Hepatocyte (in vitro differentiated cells): ENCODE data around the gene TFF1. TPM values are rescaled to one million over a fixed set of nuclear protein-coding genes. Genes with fewer than 3 reads are reported as not detected.

Source experiments
- DNase-seq: peaks from one replicate; pipeline ENCODE4 v3.0.0-alpha.2; 2016; ENCODE audit warnings: low spot score
- H2AFZ ChIP-seq: fragments of 200-600 bp; sonication (generic); 2 replicates; pipeline ENCODE4 v1.6.0; 2016; ENCODE audit warnings: antibody characterized with exemption, mild to moderate bottlenecking
- H3K27ac ChIP-seq: fragments of 200-600 bp; sonication (generic); 2 replicates; pipeline ENCODE4 v1.5.1; 2016; ENCODE audit warnings: mild to moderate bottlenecking
- H3K27me3 ChIP-seq: fragments of 200-600 bp; sonication (generic); 2 replicates; pipeline ENCODE4 v1.6.1; 2016
- H3K36me3 ChIP-seq: fragments of 200-600 bp; sonication (generic); replicated peaks from 2 replicates; pipeline ENCODE4 v1.5.1; 2016; ENCODE audit warnings: low read depth; ENCODE audit not compliant: insufficient read depth
- H3K4me1 ChIP-seq: fragments of 200-600 bp; sonication (generic); 2 replicates; pipeline ENCODE4 v1.5.1; 2016; ENCODE audit warnings: mild to moderate bottlenecking, moderate library complexity; ENCODE audit not compliant: insufficient read depth
- H3K4me2 ChIP-seq: fragments of 200-600 bp; sonication (generic); 2 replicates; pipeline ENCODE4 v1.6.0; 2016
- H3K4me3 ChIP-seq: fragments of 200-600 bp; sonication (generic); 2 replicates; pipeline ENCODE4 v1.5.1; 2016; ENCODE audit warnings: mild to moderate bottlenecking
- H3K79me2 ChIP-seq: fragments of 200-600 bp; sonication (generic); 2 replicates; pipeline ENCODE4 v1.6.0; 2017; ENCODE audit warnings: mild to moderate bottlenecking
- H3K9me2 ChIP-seq: fragments of 200-600 bp; sonication (generic); replicated peaks from 2 replicates; pipeline ENCODE4 v1.6.0; 2017; ENCODE audit warnings: mild to moderate bottlenecking; ENCODE audit not compliant: insufficient read depth
- H3K9me3 ChIP-seq: fragments of 200-600 bp; sonication (generic); 2 replicates; pipeline ENCODE4 v1.5.1; 2016; ENCODE audit warnings: low read depth, mild to moderate bottlenecking
- H4K20me1 ChIP-seq: fragments of 200-600 bp; sonication (generic); 2 replicates; pipeline ENCODE4 v1.6.0; 2016; ENCODE audit warnings: mild to moderate bottlenecking; ENCODE audit not compliant: insufficient read depth, poor library complexity, severe bottlenecking
- CTCF ChIP-seq: fragments of 200-600 bp; sonication (generic); IDR thresholded peaks from 2 replicates; pipeline ENCODE4 v1.5.1; 2016; ENCODE audit warnings: antibody characterized with exemption, mild to moderate bottlenecking; ENCODE audit not compliant: poor library complexity
- EZH2 ChIP-seq: fragments of 200-600 bp; sonication (generic); IDR thresholded peaks from 2 replicates; pipeline ENCODE4 v1.6.1; 2016; ENCODE audit warnings: antibody characterized with exemption, mild to moderate bottlenecking, borderline replicate concordance
- EZH2phosphoT487 ChIP-seq: fragments of 200-600 bp; sonication (generic); IDR thresholded peaks from one replicate; pipeline ENCODE4 v1.6.1; 2018; ENCODE audit warnings: antibody characterized with exemption, mild to moderate bottlenecking, low read depth, moderate library complexity; ENCODE audit not compliant: unreplicated experiment, severe bottlenecking
- WGBS: methylation state at CpG from one replicate; pipeline ENCODE4 v1.1.6; 2016; ENCODE audit warnings: low lambda C conversion rate; ENCODE audit errors: missing lambda C conversion rate; 5-methylcytosine and 5-hydroxymethylcytosine counted together
- polyA plus RNA-seq: library from polyadenylated mRNA; unstranded; fragments of >200 nt; fragmentation: Nextera tagmentation; extraction: Ambion mirVana; gene quantifications from 2 replicates; pipeline ENCODE4 v1.2.1, GENCODE V29; 2016
- total RNA-seq: library from RNA; depleted of rRNA; stranded (reverse); fragments of >200 nt; gene quantifications from 2 replicates; pipeline ENCODE4 v1.2.3, GENCODE V29; 2014

The TFF1 gene
- total and polyA plus RNA-seq, 2 experiments from 2014 or later, result 57.4 to 140 TPM

- WGBS, result 93% methylated on average over 12 of the region's 12 CpGs
- no peaks in the 10 kb centered on the region for H3K9me2 ChIP-seq
- no peak overlapping the region for H3K4me2 ChIP-seq
- H3K27ac ChIP-seq, result no peak overlapping the region
- no peaks in the 10 kb centered on the region for H3K4me1 ChIP-seq
- no peaks in the 10 kb centered on the region for H3K9me3 ChIP-seq
- H3K79me2 ChIP-seq, result no peaks in the 10 kb centered on the region
- no peak for DNase-seq
- H3K36me3 ChIP-seq, result no peaks in the 10 kb centered on the region
- no peak for TF ChIP-seq CTCF
- TF ChIP-seq EZH2phosphoT487, result no peak
- no peak for TF ChIP-seq EZH2
- no peak overlapping the region for H2AFZ ChIP-seq
- H3K4me3 ChIP-seq, result no peak overlapping the region
- no peaks in the 10 kb centered on the region for H3K27me3 ChIP-seq
- H4K20me1 ChIP-seq, result no peaks in the 10 kb centered on the region
Measured at GRCh38 chr21:42358261-42358660, 8.1 kb downstream of the TFF1 start.

- Histone ChIP-seq H3K4me3 (no peak overlapping the region), H3K36me3 (no peaks in the 10 kb centered on the region), H3K79me2 (no peaks in the 10 kb centered on the region), H4K20me1 (no peaks in the 10 kb centered on the region), H3K9me2 (no peaks in the 10 kb centered on the region), H2AFZ (no peak overlapping the region), H3K4me1 (no peaks in the 10 kb centered on the region), H3K9me3 (no peaks in the 10 kb centered on the region), H3K4me2 (no peak overlapping the region), H3K27me3 (no peaks in the 10 kb centered on the region), H3K27ac (no peak overlapping the region)
- DNase-seq, result no peak
- TF ChIP-seq EZH2phosphoT487, result no peak
- TF ChIP-seq EZH2, result no peak
- TF ChIP-seq CTCF, result no peak
- 83% methylated on average over 3 of the region's 3 CpGs for WGBS
Measured at GRCh38 chr21:42357307-42357706, 9.0 kb downstream of the TFF1 start.

- no peak overlapping the region for H3K4me3 ChIP-seq
- TF ChIP-seq CTCF (no peak), EZH2 (no peak), EZH2phosphoT487 (no peak)
- no peaks in the 10 kb centered on the region for H3K4me1 ChIP-seq
- H2AFZ ChIP-seq, result no peak overlapping the region
- 55% methylated on average over 6 of the region's 6 CpGs for WGBS
- H3K36me3 ChIP-seq, result no peaks in the 10 kb centered on the region
- no peaks in the 10 kb centered on the region for H3K79me2 ChIP-seq
- H3K9me3 ChIP-seq, result no peaks in the 10 kb centered on the region
- no peak for DNase-seq
- no peaks in the 10 kb centered on the region for H3K9me2 ChIP-seq
- H4K20me1 ChIP-seq, result no peaks in the 10 kb centered on the region
- no peak overlapping the region for H3K27ac ChIP-seq
- H3K27me3 ChIP-seq, result no peaks in the 10 kb centered on the region
- H3K4me2 ChIP-seq, result no peak overlapping the region
Measured at GRCh38 chr21:42356650-42357049, 9.7 kb downstream of the TFF1 start.

- H3K27me3 ChIP-seq, result no peaks in the 10 kb centered on the region
- no peaks in the 10 kb centered on the region for H3K9me3 ChIP-seq
- no peaks in the 10 kb centered on the region for H3K4me1 ChIP-seq
- no peak for TF ChIP-seq EZH2phosphoT487
- TF ChIP-seq EZH2, result no peak
- TF ChIP-seq CTCF, result no peak
- H3K79me2 ChIP-seq, result no peaks in the 10 kb centered on the region
- 94% methylated on average over 2 of the region's 2 CpGs for WGBS
- no peak for DNase-seq
- H3K9me2 ChIP-seq, result no peaks in the 10 kb centered on the region
- no peaks in the 10 kb centered on the region for H3K36me3 ChIP-seq
- no peak overlapping the region for H3K27ac ChIP-seq
- H2AFZ ChIP-seq, result no peak overlapping the region
- H4K20me1 ChIP-seq, result no peaks in the 10 kb centered on the region
- no peak overlapping the region for H3K4me2 ChIP-seq
- no peak overlapping the region for H3K4me3 ChIP-seq
Measured at GRCh38 chr21:42356046-42356445, 10.3 kb downstream of the TFF1 start.
